Lung microvascular endothelial cell (primary cell): ENCODE measurements around the gene GAMT. TPM values are rescaled to one million over a fixed set of nuclear protein-coding genes. Genes with fewer than 3 reads are reported as not detected.
A peak's percentile ranks its signal among the peaks of the same experiment; 100 is the strongest.

Experiments
- DNase-seq, 2 donors: peaks; one replicate each; pipeline versions ENCODE4 v3.0.0 to v3.0.0-alpha.2; 2010; ENCODE audit warnings: low read depth in 2 of 2
- total RNA-seq: library from RNA; depleted of rRNA; stranded (reverse); fragments of >200 nt; gene quantifications from 2 replicates; pipeline ENCODE4 v1.2.1, GENCODE V29; 2014

Gene GAMT
- total RNA-seq, 1 donor from 2014 or later = 8.3 TPM

GRCh38 chr19:1366899-1367870, 34.2 kb downstream of the GAMT start:
- DNase-seq = no peak

- DNase-seq = no peak
Measured at GRCh38 chr19:1366296-1366695, 35.0 kb downstream of the GAMT start.

GRCh38 chr19:1365319-1366269, 35.7 kb downstream of the GAMT start:
- DNase-seq = no peak

GRCh38 chr19:1364070-1364704, 37.2 kb downstream of the GAMT start:
- DNase-seq = no peak

GRCh38 chr19:1363599-1363998, 37.7 kb downstream of the GAMT start:
- peak in 1 of 2 donors; percentile 75 for DNase-seq

GRCh38 chr19:1362387-1363257, 38.7 kb downstream of the GAMT start:
- DNase-seq = no peak

- DNase-seq = peak in 1 of 2 donors; percentile 70
Measured at GRCh38 chr19:1361601-1362386, 39.5 kb downstream of the GAMT start.

- DNase-seq = peak; percentile 52 to 61
Measured at GRCh38 chr19:1360818-1361461, 40.4 kb downstream of the GAMT start.

- no peak for DNase-seq
Measured at GRCh38 chr19:1360126-1360817, 41.1 kb downstream of the GAMT start.

GRCh38 chr19:1357531-1358109, 43.7 kb downstream of the GAMT start:
- no peak for DNase-seq

GRCh38 chr19:1356508-1356865, 44.9 kb downstream of the GAMT start:
- no peak for DNase-seq

- peak in 1 of 2 donors; percentile 22 for DNase-seq
Measured at GRCh38 chr19:1355568-1356507, 45.5 kb downstream of the GAMT start.

- no peak for DNase-seq
Measured at GRCh38 chr19:1354970-1355567, 46.3 kb downstream of the GAMT start.

GRCh38 chr19:1353144-1353543, 48.2 kb downstream of the GAMT start:
- DNase-seq = no peak

GRCh38 chr19:1351381-1351851, 49.9 kb downstream of the GAMT start:
- peak in 1 of 2 donors; percentile 53 for DNase-seq

- no peak for DNase-seq
Measured at GRCh38 chr19:1350867-1351266, 50.5 kb downstream of the GAMT start.

GRCh38 chr19:1349211-1349610, 52.1 kb downstream of the GAMT start:
- DNase-seq = no peak
